NOMO-1 (cell line): ENCODE measurements around the gene SMIM14.
A peak's percentile ranks its signal among the peaks of the same experiment; 100 is the strongest.
"Not testable (repeated sequence)": the region's sequence is repeated elsewhere in the genome, so short reads cannot be mapped to it uniquely, and the experiment has no call there.

Experiments used
- DNase-seq, 2 experiments: peaks; one replicate each; lab custom pipeline; 2025; ENCODE audit not compliant: unreplicated experiment in 2 of 2; lab: John Stamatoyannopoulos, UW

Gene SMIM14

DNA sequence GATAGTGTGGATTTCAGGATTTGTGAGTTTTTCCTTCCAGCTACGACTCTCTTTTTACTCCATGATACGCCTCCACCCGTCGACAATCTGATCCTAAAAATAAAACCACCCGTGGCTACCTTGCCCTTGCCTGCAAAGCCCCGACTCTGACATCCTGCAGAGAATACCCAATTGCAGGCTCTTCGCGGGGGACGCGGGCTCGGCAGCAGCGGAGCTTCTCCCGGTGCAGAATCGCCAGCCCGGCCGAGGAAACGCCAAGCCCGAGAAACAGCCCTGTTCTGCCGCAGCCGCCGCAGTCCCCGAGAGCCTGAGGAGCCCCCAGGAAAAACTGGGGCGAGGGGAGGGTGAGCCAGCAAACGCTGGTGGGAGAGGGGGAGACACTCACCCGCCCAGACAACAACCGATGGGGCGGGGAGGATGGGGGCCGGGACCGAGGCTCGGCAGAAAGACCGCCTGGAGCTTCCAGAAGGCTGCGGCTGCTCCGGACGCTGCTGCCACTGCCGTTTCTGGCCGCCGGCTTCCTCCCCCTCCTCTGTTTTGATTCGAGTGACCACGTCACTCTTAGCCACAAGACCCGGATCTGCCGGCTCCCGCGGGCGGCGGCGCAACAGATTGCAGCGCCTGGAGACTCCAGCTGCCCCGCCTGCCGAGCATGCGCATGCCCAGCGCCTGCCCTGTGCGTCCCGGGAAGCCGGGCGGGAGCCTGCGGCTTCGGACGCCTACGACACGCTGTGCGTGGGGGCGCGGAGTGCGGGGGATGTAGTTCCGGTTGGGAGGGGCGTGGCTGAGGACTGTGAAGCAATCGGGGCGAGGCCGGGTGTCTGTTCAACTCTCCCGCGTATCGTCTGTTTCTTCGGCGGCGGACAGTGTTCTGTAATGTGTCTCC is at the start of gene SMIM14:
Gene SMIM14 (minus strand): TSS at position 512 of the 886 bp plus-strand sequence. CDS start 33,720 bp downstream, outside the sequence.
- DNase-seq = peak; percentile 94 to 98

- peak; percentile 23 to 59 for DNase-seq
Observed at GRCh38 chr4:39687014-39687413, 48.3 kb upstream of the SMIM14 start.

DNA sequence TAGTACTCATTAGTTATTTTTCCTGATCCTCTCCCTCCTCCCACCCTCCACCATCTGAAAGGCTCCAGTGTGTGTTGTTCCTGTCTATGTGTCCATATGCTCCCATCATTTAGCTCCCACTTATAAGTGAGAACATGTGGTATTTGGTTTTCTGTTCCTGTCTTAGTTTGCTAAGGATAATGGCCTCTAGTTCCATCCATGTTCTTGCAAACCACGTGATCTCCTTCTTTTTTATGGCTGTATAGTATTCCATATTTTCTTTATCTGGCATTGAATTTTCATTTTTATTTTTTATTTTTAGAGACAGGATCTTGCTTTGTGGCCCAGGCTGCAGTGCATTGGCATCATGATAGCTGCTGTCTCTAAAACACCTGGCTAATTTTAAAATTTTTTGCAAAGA is 47.3 kb upstream of the SMIM14 start:
- DNase-seq = no peak

- peak; percentile 51 to 84 for DNase-seq
Observed at GRCh38 chr4:39682138-39682537, 43.5 kb upstream of the SMIM14 start.

- not testable (repeated sequence) for DNase-seq
Observed at GRCh38 chr4:39681003-39681402, 42.3 kb upstream of the SMIM14 start.

DNA sequence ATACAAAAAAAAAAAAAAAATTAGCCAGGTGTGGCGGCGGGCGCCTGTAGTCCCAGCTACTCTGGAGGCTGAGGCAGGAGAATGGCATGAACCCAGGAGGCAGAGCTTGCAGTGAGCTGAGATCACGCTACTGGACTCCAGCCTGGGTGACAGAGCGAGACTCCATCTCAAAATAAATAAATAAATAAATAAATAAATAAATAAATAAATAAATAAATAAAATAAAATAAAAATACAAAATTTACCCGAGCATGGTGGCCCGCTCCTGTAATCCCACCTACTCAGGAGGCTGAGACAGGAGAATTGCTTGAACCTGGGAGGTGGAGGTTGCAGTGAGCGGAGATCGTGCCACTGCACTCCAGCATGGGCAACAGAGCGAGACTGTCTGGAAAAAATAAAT is 37.0 kb upstream of the SMIM14 start:
- DNase-seq = not testable (repeated sequence)

- not testable (repeated sequence) for DNase-seq
Observed at GRCh38 chr4:39670296-39670695, 31.6 kb upstream of the SMIM14 start.

DNA sequence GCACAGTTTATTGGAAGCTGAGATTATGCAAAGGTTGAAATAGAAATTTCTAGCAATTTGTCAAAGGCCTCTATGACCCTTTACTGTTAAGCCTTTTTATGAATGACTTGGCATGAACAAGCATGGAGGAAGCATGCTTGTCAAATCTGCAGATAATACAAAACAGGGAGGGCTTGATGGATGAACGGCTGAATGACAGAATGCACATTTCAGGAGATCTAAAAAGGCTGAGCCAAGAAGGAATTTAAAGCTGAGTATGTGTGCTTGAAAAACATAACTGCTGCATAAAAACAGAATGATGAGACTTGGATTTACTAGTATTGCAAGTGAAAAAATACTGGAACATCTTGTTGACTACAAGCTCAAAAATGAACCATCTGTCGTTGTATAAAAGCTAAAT is 30.2 kb upstream of the SMIM14 start:
- no peak for DNase-seq

- DNase-seq = no peak
Observed at GRCh38 chr4:39667706-39668105, 29.0 kb upstream of the SMIM14 start.

DNA sequence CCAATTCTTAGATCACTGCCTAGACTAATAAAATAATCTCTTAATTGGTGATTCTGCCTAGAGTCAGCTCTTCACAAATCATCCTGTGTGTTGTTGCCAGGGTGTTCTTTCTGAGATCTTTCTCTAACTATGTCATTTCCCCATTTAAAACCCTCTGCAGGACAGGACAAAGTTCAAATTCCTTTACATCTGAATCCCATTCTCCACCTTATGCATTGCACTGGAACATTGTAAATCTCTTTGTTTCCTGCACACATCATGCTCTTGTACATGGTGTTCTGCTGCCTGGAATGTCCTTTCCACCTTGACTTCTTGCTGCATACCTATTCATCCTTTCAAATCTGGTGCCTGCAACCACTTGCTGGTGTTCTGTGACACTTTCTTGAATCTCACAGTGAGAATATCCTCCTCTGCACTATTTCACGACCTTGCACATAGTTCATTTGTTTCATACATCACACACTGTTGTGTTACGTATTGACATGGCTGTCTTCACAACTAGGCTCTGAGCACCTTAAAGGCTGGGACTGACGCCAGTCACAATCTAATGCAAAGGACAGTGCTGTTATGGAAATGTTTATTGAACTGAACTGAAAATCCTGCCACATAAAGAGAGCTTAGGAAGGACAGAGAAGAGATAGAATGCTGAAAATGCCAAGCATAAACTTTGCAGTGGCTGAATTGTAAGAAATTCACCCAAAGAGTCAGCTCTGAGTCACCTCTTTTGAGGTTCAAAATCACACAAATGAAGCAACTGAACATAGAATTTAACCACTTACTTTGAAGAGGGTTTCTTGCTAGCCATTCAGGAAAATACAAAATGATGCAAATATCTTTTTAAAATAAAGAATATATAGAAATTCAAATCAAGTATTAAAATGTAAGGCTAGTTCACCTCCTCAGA is 26.4 kb upstream of the SMIM14 start:
- DNase-seq = no peak

- DNase-seq = no peak
Observed at GRCh38 chr4:39662683-39663082, 24.0 kb upstream of the SMIM14 start.

DNA sequence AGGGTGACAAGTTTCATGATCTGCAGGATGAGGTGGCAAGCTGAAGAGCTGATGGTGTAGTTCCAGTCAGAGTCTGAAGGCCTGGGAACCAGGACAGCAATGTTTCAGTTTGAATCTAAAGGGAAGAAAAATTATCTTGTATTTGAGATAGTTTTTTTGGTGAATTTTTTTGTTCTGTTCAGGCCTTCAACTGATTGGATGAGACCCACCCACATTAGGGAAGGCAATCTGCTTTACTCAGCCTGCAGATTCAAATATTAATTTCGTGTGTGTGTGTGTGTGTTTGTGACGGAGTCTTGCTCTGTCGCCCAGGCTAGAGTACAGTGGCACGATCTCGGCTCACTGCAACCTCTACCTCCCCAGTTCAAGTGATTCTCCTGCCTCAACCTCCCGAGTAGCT is 22.1 kb upstream of the SMIM14 start:
- no peak for DNase-seq

GRCh38 chr4:39660045-39660444 is 21.4 kb upstream of the SMIM14 start:
- no peak for DNase-seq

DNA sequence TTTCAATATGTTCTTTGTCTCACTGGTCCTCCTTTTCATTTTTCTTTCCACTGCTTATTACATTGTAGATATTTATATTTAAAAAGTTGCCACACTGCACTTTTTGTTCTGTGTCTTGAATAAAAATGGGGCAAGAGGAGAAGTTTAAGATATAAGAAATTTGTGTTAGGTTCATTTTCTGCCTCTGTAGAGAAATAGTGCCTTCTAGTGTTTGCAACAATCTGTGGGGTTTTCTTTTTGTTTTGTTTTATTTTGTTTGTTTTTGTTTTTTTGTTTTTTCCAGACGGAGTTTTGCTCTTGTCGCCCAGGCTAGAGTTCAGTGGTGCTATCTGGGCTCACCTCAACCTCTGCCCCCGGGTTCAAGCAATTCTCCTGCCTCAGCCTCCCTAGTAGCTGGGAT is 20.1 kb upstream of the SMIM14 start:
- DNase-seq = no peak

GRCh38 chr4:39657465-39657864 is 18.8 kb upstream of the SMIM14 start:
- peak in 1 of 2 experiments; percentile 64 for DNase-seq

DNA sequence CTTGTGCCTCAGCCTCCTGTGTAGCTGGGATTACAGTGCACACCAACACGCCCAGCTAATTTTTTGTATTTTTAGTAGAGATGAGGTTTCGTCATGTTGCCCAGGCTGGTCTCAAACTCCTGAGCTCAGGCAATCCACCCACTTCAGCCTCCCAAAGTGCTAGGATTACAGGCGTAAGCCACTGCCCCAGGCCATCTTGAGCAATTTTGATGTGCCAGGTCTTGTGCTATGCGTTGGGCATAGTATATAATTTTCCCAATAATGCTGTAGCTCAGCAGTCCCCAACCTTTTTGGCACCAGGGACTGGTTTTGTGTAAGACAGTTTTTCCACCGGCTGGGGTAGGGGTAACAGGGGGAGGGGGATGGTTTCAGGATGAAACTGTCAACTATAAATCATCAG is 18.0 kb upstream of the SMIM14 start:
- DNase-seq = not testable (repeated sequence)

GRCh38 chr4:39655876-39656275 is 17.2 kb upstream of the SMIM14 start:
- no peak for DNase-seq

DNA sequence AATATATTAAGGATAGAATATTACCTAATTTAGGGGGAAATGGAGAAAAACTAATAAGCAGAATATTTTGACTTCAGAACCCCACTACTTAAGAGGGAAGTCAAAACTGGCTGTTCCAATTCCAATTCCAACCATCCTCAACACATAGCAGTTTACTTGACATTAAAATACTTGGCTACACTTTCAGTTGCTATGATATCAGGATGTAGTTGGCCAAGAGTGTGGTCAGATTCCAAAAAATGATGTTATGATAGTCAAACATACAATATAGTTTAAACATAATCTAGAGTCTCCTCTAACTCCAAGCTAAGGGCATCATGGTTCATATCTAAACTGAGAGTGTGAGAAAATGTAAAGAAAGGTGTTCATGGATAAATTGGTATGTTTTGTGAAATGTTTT is 16.5 kb upstream of the SMIM14 start:
- DNase-seq = no peak

DNA sequence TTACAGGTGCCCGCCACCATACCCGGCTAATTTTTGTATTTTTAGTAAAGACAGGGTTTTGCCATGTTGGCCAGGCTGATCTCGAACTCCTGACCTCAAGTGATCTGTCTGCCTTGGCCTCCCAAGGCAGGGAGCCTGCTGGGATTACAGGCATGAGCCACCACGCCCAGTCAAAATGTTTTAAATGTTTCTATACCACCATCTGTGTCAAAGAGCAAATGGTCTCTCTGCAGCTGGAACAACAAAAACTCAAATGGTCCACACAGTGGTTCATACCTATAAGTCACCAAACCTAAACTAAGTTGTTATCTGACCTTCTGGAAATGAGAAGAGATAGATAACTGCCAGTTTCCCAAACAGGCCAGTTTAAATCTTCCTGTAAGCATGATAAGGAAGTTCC is 12.9 kb upstream of the SMIM14 start:
- not testable (repeated sequence) for DNase-seq

GRCh38 chr4:39649639-39650265 is 11.1 kb upstream of the SMIM14 start:
- no peak for DNase-seq
